CD4-positive, CD25-positive, alpha-beta regulatory T cell (primary cell): ENCODE measurements around the gene TRIM14. TPM values are rescaled to one million over a fixed set of nuclear protein-coding genes. Genes with fewer than 3 reads are reported as not detected.
A peak's percentile ranks its signal among the peaks of the same experiment; 100 is the strongest.
"Not testable (repeated sequence)": the region's sequence is repeated elsewhere in the genome, so short reads cannot be mapped to it uniquely, and the experiment has no call there.

Source experiments
- ATAC-seq, 2 donors: fragments of 150-1000 bp; cut with Tn5 transposase; one replicate each; pipeline ENCODE4 v1.10.0; 2021; ENCODE audit warnings: low read depth in 2 of 2, moderate number of reproducible peaks in 2 of 2, moderate library complexity in 1 of 2
- DNase-seq, 3 donors: peaks; one replicate each; pipeline versions ENCODE4 v3.0.0 to v3.0.0-alpha.2; 2012 to 2022; ENCODE audit warnings: mixed read lengths in 1 of 3
- H3K27ac ChIP-seq: one replicate; pipeline ENCODE4 v1.7.0; 2013; ENCODE audit warnings: mild to moderate bottlenecking, low read length; ENCODE audit not compliant: insufficient read depth, poor library complexity, severe bottlenecking
- H3K27me3 ChIP-seq: one replicate; pipeline ENCODE4 v1.7.0; 2013; ENCODE audit warnings: low read length; ENCODE audit not compliant: control insufficient read depth, insufficient read depth
- H3K36me3 ChIP-seq: one replicate; pipeline ENCODE4 v1.7.0; 2013; ENCODE audit warnings: mild to moderate bottlenecking, low read length, moderate library complexity; ENCODE audit not compliant: control insufficient read depth, insufficient read depth
- H3K4me1 ChIP-seq: 2 replicates; pipeline ENCODE4 v1.7.0; 2013; ENCODE audit warnings: mild to moderate bottlenecking, low read length; ENCODE audit not compliant: insufficient read depth, control insufficient read depth, poor library complexity, severe bottlenecking
- H3K4me3 ChIP-seq: one replicate; pipeline ENCODE4 v1.7.0; 2013; ENCODE audit warnings: low read depth, mild to moderate bottlenecking, low read length, moderate library complexity
- H3K9me3 ChIP-seq, 2 experiments: 1 replicate in 1 of 2; 2 replicates in 1 of 2; pipeline ENCODE4 v1.7.0; 2013; ENCODE audit warnings: low read length in 2 of 2, mild to moderate bottlenecking in 1 of 2, moderate library complexity in 1 of 2; ENCODE audit not compliant: control insufficient read depth in 2 of 2
- H3K27ac Mint-ChIP-seq, 3 donors: one replicate each; pipeline ENCODE4 v1.8.0; 2020 to 2022; ENCODE audit warnings: mild to moderate bottlenecking in 3 of 3, mixed read lengths in 3 of 3, moderate library complexity in 2 of 3
- H3K27me3 Mint-ChIP-seq: one replicate; pipeline ENCODE4 v1.8.0; 2022; ENCODE audit warnings: mild to moderate bottlenecking, mixed read lengths
- H3K36me3 Mint-ChIP-seq: one replicate; pipeline ENCODE4 v1.8.0; 2020; ENCODE audit warnings: mixed read lengths
- H3K4me1 Mint-ChIP-seq, 4 donors: one replicate each; pipeline ENCODE4 v1.8.0; 2020 to 2022; ENCODE audit warnings: mixed read lengths in 4 of 4, mild to moderate bottlenecking in 1 of 4
- H3K4me3 Mint-ChIP-seq, 4 donors: one replicate each; pipeline ENCODE4 v1.8.0; 2020 to 2022; ENCODE audit warnings: mild to moderate bottlenecking in 4 of 4, mixed read lengths in 4 of 4, moderate library complexity in 3 of 4
- H3K9me3 Mint-ChIP-seq, 7 donors: one replicate each; pipeline ENCODE4 v1.8.0; 2020 to 2022; ENCODE audit warnings: mixed read lengths in 7 of 7, mild to moderate bottlenecking in 3 of 7, moderate library complexity in 2 of 7
- polyA plus RNA-seq, 4 donors: library from polyadenylated mRNA; unstranded; fragments of 300-500 nt; fragmentation: Illumina TruSeq; gene quantifications; one replicate each; pipeline ENCODE4 v1.2.3, GENCODE V29; 2021
- total RNA-seq: library from RNA; stranded (reverse); gene quantifications from one replicate; pipeline ENCODE4 v1.2.3, GENCODE V29; 2022

TRIM14 gene
- total and polyA plus RNA-seq, 5 donors from 2014 or later = 65.2 to 120 (median 81.1) TPM

- H3K27ac ChIP-seq = no peak overlapping the region
- Mint-ChIP-seq H3K4me3 (peak overlapping the region in 1 of 4 donors; percentile 26), H3K4me1 (peaks cover 23 to 80% (median 57%) of the 10 kb centered on the region in 4 donors), H3K36me3 (peaks cover 67% of the 10 kb centered on the region), H3K27ac (peak overlapping the region; percentile 84 to 99 (median 85)), H3K27me3 (no peaks in the 10 kb centered on the region), H3K9me3 (no peaks in the 10 kb centered on the region)
- peaks cover 75% of the 10 kb centered on the region for H3K36me3 ChIP-seq
- no peak for ATAC-seq
- no peak for DNase-seq
- peaks cover 41% of the 10 kb centered on the region for H3K4me1 ChIP-seq
- no peaks in the 10 kb centered on the region for H3K27me3 ChIP-seq
- H3K4me3 ChIP-seq = no peak overlapping the region
- H3K9me3 ChIP-seq = no peaks in the 10 kb centered on the region
These were observed 35.9 kb downstream of the TRIM14 start for GRCh38 chr9:98083061-98083501.

GRCh38 chr9:98081477-98082219 is 37.4 kb downstream of the TRIM14 start:
- Mint-ChIP-seq H3K4me1 (peaks cover 20 to 87% (median 62%) of the 10 kb centered on the region in 4 donors), H3K36me3 (peaks cover 69% of the 10 kb centered on the region), H3K27ac (peak overlapping the region; percentile 68 to 99 (median 90)), H3K27me3 (no peaks in the 10 kb centered on the region), H3K4me3 (peak overlapping the region in 3 of 4 donors; percentile 28 to 74 (median 29)), H3K9me3 (no peaks in the 10 kb centered on the region)
- peaks cover 48% of the 10 kb centered on the region for H3K4me1 ChIP-seq
- peak overlapping the region; percentile 59 for H3K27ac ChIP-seq
- H3K36me3 ChIP-seq = peaks cover 72% of the 10 kb centered on the region
- no peaks in the 10 kb centered on the region for H3K27me3 ChIP-seq
- H3K9me3 ChIP-seq = no peaks in the 10 kb centered on the region
- ATAC-seq (peak; percentile 70 to 86), DNase-seq (peak in 1 of 3 donors; percentile 67)
- no peak overlapping the region for H3K4me3 ChIP-seq

- peaks cover 62% of the 10 kb centered on the region for H3K36me3 Mint-ChIP-seq
These were observed 38.2 kb downstream of the TRIM14 start for GRCh38 chr9:98080780-98081179.

GRCh38 chr9:98080326-98080725 is 38.7 kb downstream of the TRIM14 start:
- peaks cover 57% of the 10 kb centered on the region for H3K36me3 Mint-ChIP-seq
- H3K4me1 Mint-ChIP-seq = peaks cover 18 to 87% (median 63%) of the 10 kb centered on the region in 4 donors
- H3K27ac ChIP-seq = peak overlapping the region; percentile 34
- no peak for ATAC-seq
- peaks cover 60% of the 10 kb centered on the region for H3K36me3 ChIP-seq
- no peaks in the 10 kb centered on the region for H3K9me3 ChIP-seq
- no peaks in the 10 kb centered on the region for H3K27me3 ChIP-seq
- H3K4me3 Mint-ChIP-seq = no peak overlapping the region
- no peak overlapping the region for H3K4me3 ChIP-seq
- H3K9me3 Mint-ChIP-seq = no peaks in the 10 kb centered on the region
- H3K27ac Mint-ChIP-seq = peak overlapping the region in 1 of 3 donors; percentile 90
- H3K4me1 ChIP-seq = peaks cover 52% of the 10 kb centered on the region
- no peaks in the 10 kb centered on the region for H3K27me3 Mint-ChIP-seq
- DNase-seq = no peak

More at GRCh38 chr9:98080780-98081179, 38.2 kb downstream of the TRIM14 start:
- peaks cover 49% of the 10 kb centered on the region for H3K4me1 ChIP-seq
- Mint-ChIP-seq H3K27me3 (no peaks in the 10 kb centered on the region), H3K9me3 (no peaks in the 10 kb centered on the region), H3K4me3 (no peak overlapping the region), H3K27ac (peak overlapping the region; percentile 68 to 99 (median 90)), H3K4me1 (peaks cover 18 to 87% (median 64%) of the 10 kb centered on the region in 4 donors)
- no peak overlapping the region for H3K4me3 ChIP-seq
- H3K9me3 ChIP-seq = no peaks in the 10 kb centered on the region
- ATAC-seq (no peak), DNase-seq (no peak)
- H3K36me3 ChIP-seq = peaks cover 64% of the 10 kb centered on the region
- H3K27me3 ChIP-seq = no peaks in the 10 kb centered on the region
- H3K27ac ChIP-seq = peak overlapping the region; percentile 34

- Histone ChIP-seq H3K36me3 (peaks cover 47% of the 10 kb centered on the region), H3K4me3 (no peak overlapping the region), H3K27me3 (no peaks in the 10 kb centered on the region), H3K27ac (no peak overlapping the region), H3K9me3 (no peaks in the 10 kb centered on the region), H3K4me1 (peaks cover 59% of the 10 kb centered on the region)
- DNase-seq (no peak), ATAC-seq (no peak)
- Mint-ChIP-seq H3K9me3 (no peaks in the 10 kb centered on the region), H3K27ac (peak overlapping the region; percentile 56 to 94 (median 83)), H3K4me1 (peaks cover 21 to 88% (median 62%) of the 10 kb centered on the region in 4 donors), H3K36me3 (peaks cover 45% of the 10 kb centered on the region), H3K27me3 (no peaks in the 10 kb centered on the region), H3K4me3 (peak overlapping the region in 1 of 4 donors; percentile 22)
These were observed 40.1 kb downstream of the TRIM14 start for GRCh38 chr9:98078895-98079294.

GRCh38 chr9:98076514-98076890 is 42.5 kb downstream of the TRIM14 start:
- not testable (repeated sequence) for ATAC-seq, H3K4me3 ChIP-seq, H3K27me3 ChIP-seq, H3K9me3 ChIP-seq, DNase-seq, H3K27me3 Mint-ChIP-seq, H3K4me3 Mint-ChIP-seq, H3K9me3 Mint-ChIP-seq
- Mint-ChIP-seq H3K27ac (peak overlapping the region; percentile 94 to 98 (median 96)), H3K4me1 (peaks cover 7 to 65% (median 44%) of the 10 kb centered on the region in 4 donors), H3K36me3 (peaks cover 27% of the 10 kb centered on the region)
- Histone ChIP-seq H3K27ac (peak overlapping the region; percentile 84), H3K4me1 (peaks cover 41% of the 10 kb centered on the region), H3K36me3 (peaks cover 24% of the 10 kb centered on the region)

- Mint-ChIP-seq H3K4me3 (peak overlapping the region; percentile 51 to 84 (median 60)), H3K27ac (peak overlapping the region; percentile 94 to 98 (median 96)), H3K9me3 (no peaks in the 10 kb centered on the region), H3K36me3 (peaks cover 23% of the 10 kb centered on the region), H3K4me1 (peaks cover 5 to 57% (median 39%) of the 10 kb centered on the region in 4 donors), H3K27me3 (no peaks in the 10 kb centered on the region)
- DNase-seq (no peak), ATAC-seq (peak; percentile 36 to 42)
- Histone ChIP-seq H3K4me1 (peaks cover 35% of the 10 kb centered on the region), H3K27ac (peak overlapping the region; percentile 84), H3K27me3 (no peaks in the 10 kb centered on the region), H3K4me3 (peak overlapping the region; percentile 66), H3K36me3 (peaks cover 13% of the 10 kb centered on the region), H3K9me3 (no peaks in the 10 kb centered on the region)
These were observed 43.7 kb downstream of the TRIM14 start for GRCh38 chr9:98075332-98075805.
